Uterus (tissue), 4 donors: ENCODE results near the gene MTMR10. TPM values are rescaled to one million over a fixed set of nuclear protein-coding genes. Genes with fewer than 3 reads are reported as not detected.

ENCODE experiments used
- DNase-seq, 2 donors: peaks; one replicate each; pipeline ENCODE4 v3.0.0-alpha.2; 2019 to 2020
- H3K27ac ChIP-seq, 2 donors: fragments of 200-600 bp; sonication (generic); 1 replicate in 1 of 2; 2 replicates in 1 of 2; pipeline ENCODE4 v1.5.1; 2016 to 2018
- H3K27me3 ChIP-seq, 2 donors: fragments of 200-600 bp; sonication (generic); one replicate each; pipeline ENCODE4 v1.5.1; 2018 to 2019; ENCODE audit warnings: control low read depth in 1 of 2
- H3K36me3 ChIP-seq, 2 donors: fragments of 200-600 bp; sonication (generic); one replicate each; pipeline ENCODE4 v1.5.1; 2019; ENCODE audit warnings: control low read depth in 1 of 2
- H3K4me1 ChIP-seq, 2 donors: fragments of 200-600 bp; sonication (generic); one replicate each; pipeline ENCODE4 v1.5.1; 2018 to 2019; ENCODE audit warnings: control low read depth in 1 of 2
- H3K4me3 ChIP-seq, 2 donors: fragments of 200-600 bp; sonication (generic); 1 replicate in 1 of 2; 2 replicates in 1 of 2; pipeline ENCODE4 v1.5.1; 2018 to 2019; ENCODE audit warnings: mild to moderate bottlenecking in 1 of 2
- H3K9me3 ChIP-seq, 2 donors: fragments of 200-600 bp; sonication (generic); one replicate each; pipeline ENCODE4 v1.5.1; 2019; ENCODE audit warnings: control low read depth in 1 of 2
- CTCF ChIP-seq, 4 experiments: fragments of 200-600 bp in 2 of 4; fragments of 450-650 bp in 2 of 4; sonication (generic) in 2 of 4; IDR thresholded peaks; one replicate each; pipeline ENCODE4 v1.5.1; 2016 to 2019; ENCODE audit warnings: antibody characterized with exemption in 4 of 4, mild to moderate bottlenecking in 2 of 4, moderate library complexity in 1 of 4
- POLR2A ChIP-seq, 2 donors: fragments of 450-650 bp; IDR thresholded peaks; one replicate each; pipeline ENCODE4 v1.6.1; 2016; ENCODE audit warnings: antibody characterized with exemption in 2 of 2, mild to moderate bottlenecking in 1 of 2, moderate library complexity in 1 of 2
- intact Hi-C: fragments of 100-400 bp; cut with DNase I; formaldehyde crosslinking; loops from one replicate; pipeline ENCODE4 v1.15.1; 2023; ENCODE audit warnings: low total_unique reads
- total RNA-seq, 4 donors: library from RNA; depleted of rRNA in 3 of 4; stranded (reverse); fragments of >200 nt in 3 of 4; gene quantifications; one replicate each; pipeline versions ENCODE4 v1.1.0 to v1.2.4, GENCODE V29; 2014 to 2023
- donor health status: DM: yes; HTN: yes; CAD: no.

Gene MTMR10
- total RNA-seq, 4 donors from 2014 or later: 11.8 to 34.2 (median 19.1) TPM

- Histone ChIP-seq H3K4me1 (no peaks in the 10 kb centered on the region), H3K4me3 (no peak overlapping the region), H3K27ac (no peak overlapping the region), H3K36me3 (no peaks in the 10 kb centered on the region), H3K9me3 (no peaks in the 10 kb centered on the region), H3K27me3 (no peaks in the 10 kb centered on the region)
- TF ChIP-seq POLR2A (IDR thresholded peaks at IDR 0.05) (no peak), CTCF (IDR thresholded peaks at IDR 0.05) (no peak)
- no peak for DNase-seq
- intact Hi-C loops: no loop called here
Measured at GRCh38 chr15:30939161-30939560, 52.3 kb downstream of the MTMR10 start.

GRCh38 chr15:30933293-30933692, 58.1 kb downstream of the MTMR10 start:
- TF ChIP-seq POLR2A (IDR thresholded peaks at IDR 0.05): no peak
- no peak for TF ChIP-seq CTCF (IDR thresholded peaks at IDR 0.05)
- H3K4me3 ChIP-seq: no peak overlapping the region
- no peaks in the 10 kb centered on the region for H3K36me3 ChIP-seq
- H3K27me3 ChIP-seq: no peaks in the 10 kb centered on the region
- DNase-seq: no peak
- intact Hi-C loops: no loop called here
- H3K9me3 ChIP-seq: no peaks in the 10 kb centered on the region
- H3K27ac ChIP-seq: no peak overlapping the region
- H3K4me1 ChIP-seq: no peaks in the 10 kb centered on the region

GRCh38 chr15:30930422-30930821, 61.0 kb downstream of the MTMR10 start:
- H3K4me3 ChIP-seq: no peak overlapping the region
- no peak overlapping the region for H3K27ac ChIP-seq
- H3K27me3 ChIP-seq: no peaks in the 10 kb centered on the region
- DNase-seq: no peak
- H3K4me1 ChIP-seq: no peaks in the 10 kb centered on the region
- no peaks in the 10 kb centered on the region for H3K9me3 ChIP-seq
- no peaks in the 10 kb centered on the region for H3K36me3 ChIP-seq
- TF ChIP-seq POLR2A (IDR thresholded peaks at IDR 0.05) (no peak), CTCF (IDR thresholded peaks at IDR 0.05) (no peak)
- intact Hi-C loops: no loop called here

GRCh38 chr15:30929982-30930381, 61.4 kb downstream of the MTMR10 start:
- intact Hi-C loops: no loop called here
- H3K4me3 ChIP-seq: no peak overlapping the region
- no peaks in the 10 kb centered on the region for H3K9me3 ChIP-seq
- H3K4me1 ChIP-seq: no peaks in the 10 kb centered on the region
- TF ChIP-seq POLR2A (IDR thresholded peaks at IDR 0.05): no peak
- TF ChIP-seq CTCF (IDR thresholded peaks at IDR 0.05): no peak
- no peak for DNase-seq
- H3K27ac ChIP-seq: no peak overlapping the region
- no peaks in the 10 kb centered on the region for H3K27me3 ChIP-seq
- H3K36me3 ChIP-seq: no peaks in the 10 kb centered on the region

- no peaks in the 10 kb centered on the region for H3K9me3 ChIP-seq
- no peak for DNase-seq
- H3K36me3 ChIP-seq: no peaks in the 10 kb centered on the region
- TF ChIP-seq POLR2A (IDR thresholded peaks at IDR 0.05) (no peak), CTCF (IDR thresholded peaks at IDR 0.05) (no peak)
- no peaks in the 10 kb centered on the region for H3K4me1 ChIP-seq
- H3K27me3 ChIP-seq: no peaks in the 10 kb centered on the region
- no peak overlapping the region for H3K27ac ChIP-seq
- intact Hi-C loops: no loop called here
- H3K4me3 ChIP-seq: no peak overlapping the region
Measured at GRCh38 chr15:30929064-30929669, 62.3 kb downstream of the MTMR10 start.
